Activated CD4-positive, alpha-beta T cell treated with anti-CD3 and anti-CD28 coated beads, Interleukin-2, amount 10 ng/mL, durations not matched to agents 24 days and 14 days (primary cell): ENCODE data around the gene TSPAN12. TPM values are rescaled to one million over a fixed set of nuclear protein-coding genes. Genes with fewer than 3 reads are reported as not detected.

ENCODE experiments used
- DNase-seq: peaks from one replicate; pipeline ENCODE4 v3.0.0; 2022
- H3K27ac Mint-ChIP-seq: one replicate; pipeline ENCODE4 v1.8.0; 2022; ENCODE audit warnings: mild to moderate bottlenecking, mixed read lengths
- H3K27me3 Mint-ChIP-seq: one replicate; pipeline ENCODE4 v1.8.0; 2022; ENCODE audit warnings: mixed read lengths
- H3K36me3 Mint-ChIP-seq: one replicate; pipeline ENCODE4 v1.8.0; 2022; ENCODE audit warnings: low read depth, mild to moderate bottlenecking, mixed read lengths
- H3K4me1 Mint-ChIP-seq: one replicate; pipeline ENCODE4 v1.8.0; 2021; ENCODE audit warnings: mixed read lengths
- H3K4me3 Mint-ChIP-seq: one replicate; pipeline ENCODE4 v1.8.0; 2022; ENCODE audit warnings: mild to moderate bottlenecking, moderate library complexity, mixed read lengths
- H3K9me3 Mint-ChIP-seq: one replicate; pipeline ENCODE4 v1.8.0; 2021; ENCODE audit warnings: mixed read lengths
- intact Hi-C: fragments of 100-400 bp; cut with micrococcal nuclease; formaldehyde crosslinking; loops from one replicate; pipeline ENCODE4 v1.15.1; 2023
- total RNA-seq: library from RNA; stranded (reverse); gene quantifications from 2 replicates; pipeline ENCODE4 v1.2.3, GENCODE V29; 2022

The TSPAN12 gene
- total RNA-seq, 1 donor from 2014 or later = not detected

DNA sequence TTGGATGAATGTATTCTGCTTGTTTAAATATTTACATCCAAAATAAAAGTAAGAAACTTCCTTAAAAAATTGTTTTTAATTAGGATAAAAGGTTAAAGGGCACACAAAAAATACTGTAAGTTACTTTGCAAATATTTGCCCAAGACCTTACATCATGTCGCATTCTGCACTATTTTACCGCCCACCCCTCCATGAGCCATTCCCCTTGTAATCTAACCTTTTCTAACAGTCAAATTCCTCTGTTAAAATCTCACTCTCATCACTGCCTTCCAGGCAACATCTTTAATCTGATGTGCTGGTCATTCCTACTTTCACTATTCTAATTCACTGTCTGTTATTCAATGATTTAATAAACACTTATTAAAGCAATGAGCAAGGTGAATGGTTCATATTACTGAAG is 23.2 kb downstream of the TSPAN12 start:
- H3K27ac Mint-ChIP-seq = no peak overlapping the region
- H3K27me3 Mint-ChIP-seq = peaks cover 9% of the 10 kb centered on the region
- intact Hi-C loops = no loop called here
- H3K36me3 Mint-ChIP-seq = no peaks in the 10 kb centered on the region
- H3K9me3 Mint-ChIP-seq = no peaks in the 10 kb centered on the region
- no peaks in the 10 kb centered on the region for H3K4me1 Mint-ChIP-seq
- no peak overlapping the region for H3K4me3 Mint-ChIP-seq
- DNase-seq = no peak

DNA sequence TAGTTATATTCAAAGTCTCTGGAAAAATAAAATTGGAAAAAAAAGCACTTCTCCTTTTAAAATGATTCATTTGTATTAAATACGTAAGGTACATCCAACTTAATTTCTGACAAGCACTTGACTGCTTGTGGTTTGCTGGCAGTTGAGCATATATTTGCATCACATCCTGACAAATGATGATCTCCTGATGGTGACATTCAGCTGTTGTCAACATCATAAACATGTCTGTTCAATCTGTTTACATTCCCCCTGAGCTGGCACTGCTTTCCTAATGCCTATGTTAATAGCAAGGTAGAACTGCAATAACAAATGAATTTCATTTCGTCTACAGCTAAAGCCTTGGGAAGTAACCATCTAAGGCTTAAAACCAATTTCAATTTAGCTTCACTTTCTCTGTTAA is 24.4 kb downstream of the TSPAN12 start:
- Mint-ChIP-seq H3K36me3 (no peaks in the 10 kb centered on the region), H3K27ac (no peak overlapping the region), H3K27me3 (peaks cover 11% of the 10 kb centered on the region), H3K4me3 (no peak overlapping the region), H3K9me3 (no peaks in the 10 kb centered on the region), H3K4me1 (no peaks in the 10 kb centered on the region)
- DNase-seq = no peak
- intact Hi-C loops = no loop called here

DNA sequence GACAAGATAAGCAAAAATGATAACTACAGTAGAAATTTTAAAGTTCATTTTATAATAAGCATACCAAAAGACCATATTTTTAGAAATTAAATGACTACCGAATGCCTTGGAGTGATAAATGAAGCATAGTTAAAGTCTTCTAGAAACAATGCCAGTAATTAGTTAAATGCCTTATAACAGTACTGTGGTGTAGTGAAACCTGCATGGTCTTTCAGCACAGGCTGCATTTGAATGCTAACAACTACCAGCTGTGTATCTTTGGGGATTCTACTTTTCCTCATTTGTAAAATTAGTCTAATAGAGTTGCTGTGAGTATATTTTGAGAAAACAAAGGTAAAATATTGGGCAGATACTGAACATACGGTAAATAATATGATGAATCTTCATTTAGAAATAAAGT is 25.1 kb downstream of the TSPAN12 start:
- intact Hi-C loops = no loop called here

DNA sequence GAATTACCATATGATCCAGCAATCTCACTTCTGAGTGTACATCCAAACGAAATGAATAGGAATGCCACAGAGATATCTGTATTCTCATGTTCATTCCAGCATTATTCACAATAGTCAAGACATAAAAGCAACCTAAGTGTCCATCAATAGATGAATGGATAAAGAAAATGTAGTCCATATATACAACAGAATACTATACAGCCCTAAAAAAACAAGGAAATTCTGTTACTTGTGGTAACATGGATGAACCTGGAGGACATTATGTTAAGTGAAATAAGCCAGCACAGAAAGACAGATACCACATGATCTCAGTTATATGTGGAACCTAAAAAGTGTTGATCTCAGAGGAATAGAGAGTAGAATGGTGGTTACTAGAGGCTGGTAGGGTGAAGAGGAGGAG is 26.7 kb downstream of the TSPAN12 start:
- Mint-ChIP-seq H3K36me3 (no peaks in the 10 kb centered on the region), H3K27me3 (peaks cover 14% of the 10 kb centered on the region), H3K4me3 (no peak overlapping the region), H3K4me1 (no peaks in the 10 kb centered on the region), H3K9me3 (no peaks in the 10 kb centered on the region), H3K27ac (no peak overlapping the region)
- no peak for DNase-seq
- intact Hi-C loops = no loop called here

More for the DNA sequence above, 25.1 kb downstream of the TSPAN12 start:
- Mint-ChIP-seq H3K36me3 (no peaks in the 10 kb centered on the region), H3K27ac (no peak overlapping the region), H3K27me3 (peaks cover 14% of the 10 kb centered on the region), H3K4me3 (no peak overlapping the region), H3K9me3 (no peaks in the 10 kb centered on the region), H3K4me1 (no peaks in the 10 kb centered on the region)
- DNase-seq = no peak

DNA sequence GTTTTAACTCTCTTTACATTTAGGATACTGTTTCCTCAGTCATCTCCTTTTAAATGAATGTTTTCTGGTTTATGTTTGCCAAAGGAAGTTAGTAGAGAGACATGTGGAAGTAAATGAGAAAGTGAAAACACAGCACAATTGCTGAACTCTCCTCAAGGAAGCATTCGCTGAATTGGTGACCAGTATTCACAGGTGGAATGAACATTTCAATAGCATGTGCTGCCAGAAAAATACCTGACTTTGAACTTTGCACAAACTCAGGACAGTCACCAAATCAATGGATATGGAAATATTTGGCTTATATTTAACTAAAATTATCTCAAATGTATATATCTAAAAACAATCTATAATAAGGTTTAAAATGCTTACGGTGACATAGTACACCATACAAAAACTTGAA is 28.5 kb downstream of the TSPAN12 start:
- H3K27ac Mint-ChIP-seq = no peak overlapping the region

DNA sequence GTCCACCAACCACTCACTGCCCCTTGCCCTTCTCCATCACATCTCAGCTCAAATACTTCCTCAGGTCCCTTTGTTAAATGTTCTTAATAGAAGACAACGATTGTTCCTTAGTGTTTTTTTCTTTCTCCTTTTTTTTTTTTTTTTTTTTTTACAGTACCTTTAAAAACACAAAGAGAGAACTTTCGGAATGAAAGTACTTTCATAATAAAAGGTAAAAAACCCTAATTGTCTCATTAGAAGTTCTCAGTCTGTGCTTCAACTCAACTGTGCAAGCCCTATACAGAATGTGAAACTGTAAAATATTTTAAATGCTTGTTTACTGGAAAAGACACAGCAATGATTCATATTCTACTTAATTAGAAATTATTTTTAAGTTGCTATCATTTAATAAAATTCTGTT is 29.4 kb downstream of the TSPAN12 start:
- intact Hi-C loops = no loop called here
- H3K4me3 Mint-ChIP-seq = no peak overlapping the region
- no peak overlapping the region for H3K27ac Mint-ChIP-seq
- H3K27me3 Mint-ChIP-seq = peaks cover 12% of the 10 kb centered on the region
- H3K36me3 Mint-ChIP-seq = no peaks in the 10 kb centered on the region
- H3K9me3 Mint-ChIP-seq = no peaks in the 10 kb centered on the region
- no peak for DNase-seq
- H3K4me1 Mint-ChIP-seq = no peaks in the 10 kb centered on the region

More for the DNA sequence above, 28.5 kb downstream of the TSPAN12 start:
- H3K27me3 Mint-ChIP-seq = peaks cover 14% of the 10 kb centered on the region
- H3K4me3 Mint-ChIP-seq = no peak overlapping the region
- intact Hi-C loops = no loop called here
- H3K9me3 Mint-ChIP-seq = no peaks in the 10 kb centered on the region
- H3K36me3 Mint-ChIP-seq = no peaks in the 10 kb centered on the region
- DNase-seq = no peak
- no peaks in the 10 kb centered on the region for H3K4me1 Mint-ChIP-seq

DNA sequence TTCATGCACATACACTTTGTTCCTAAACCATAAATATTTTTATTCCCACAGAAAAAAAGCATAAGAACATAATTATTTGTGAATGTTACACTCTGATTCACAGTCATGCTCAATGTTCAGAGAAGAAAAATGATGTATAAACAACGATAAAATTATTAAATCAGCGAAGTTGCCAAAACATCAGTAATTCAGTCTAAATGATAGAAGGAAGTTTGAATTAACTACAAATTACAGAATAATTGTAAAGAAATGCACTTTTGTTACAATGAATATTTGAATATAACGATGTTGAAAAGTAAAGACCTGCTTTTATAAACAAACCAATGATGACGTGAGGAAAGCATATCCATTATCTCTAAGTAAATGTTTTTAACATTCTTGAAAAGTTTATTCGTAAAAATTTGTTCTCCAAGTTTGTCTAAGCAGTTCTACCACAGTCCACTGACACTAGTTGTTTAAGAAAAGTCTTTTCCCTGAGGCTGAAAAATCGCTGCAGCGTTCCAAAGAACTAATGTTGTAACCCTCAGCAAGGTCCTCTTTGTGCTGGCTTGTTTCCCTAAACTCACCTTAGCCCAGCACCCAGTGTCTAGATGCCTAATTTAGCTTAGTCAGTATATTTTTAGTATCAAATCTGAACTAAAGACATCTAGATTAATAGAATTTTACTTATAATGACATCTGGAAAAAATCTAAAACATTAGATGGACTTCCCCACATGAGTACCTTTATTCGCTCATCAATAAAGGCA is 30.4 kb downstream of the TSPAN12 start:
- intact Hi-C loops = no loop called here
- DNase-seq = no peak
- no peaks in the 10 kb centered on the region for H3K36me3 Mint-ChIP-seq
- no peak overlapping the region for H3K27ac Mint-ChIP-seq
- H3K9me3 Mint-ChIP-seq = no peaks in the 10 kb centered on the region
- H3K4me3 Mint-ChIP-seq = no peak overlapping the region
- no peaks in the 10 kb centered on the region for H3K4me1 Mint-ChIP-seq
- H3K27me3 Mint-ChIP-seq = peaks cover 12% of the 10 kb centered on the region

DNA sequence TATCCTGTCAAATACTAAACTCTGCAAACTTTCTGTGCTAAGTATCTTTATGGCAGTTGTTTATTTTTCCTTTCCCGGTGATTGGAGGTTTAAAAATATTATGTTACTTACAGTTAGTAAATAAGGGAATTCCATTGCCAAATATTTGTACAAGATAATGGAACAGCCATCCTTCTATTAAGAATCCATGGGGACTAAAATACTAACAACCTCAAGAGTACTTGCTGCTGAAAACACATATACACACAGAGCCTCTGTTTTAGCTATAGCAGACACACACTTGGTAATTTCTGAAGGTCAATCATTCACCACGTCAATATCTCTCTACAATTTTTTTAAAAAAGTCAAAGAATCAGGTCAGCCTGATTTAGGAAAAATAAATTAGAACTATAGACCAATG is 32.4 kb downstream of the TSPAN12 start:
- no peak for DNase-seq
- intact Hi-C loops = no loop called here
- no peaks in the 10 kb centered on the region for H3K36me3 Mint-ChIP-seq

DNA sequence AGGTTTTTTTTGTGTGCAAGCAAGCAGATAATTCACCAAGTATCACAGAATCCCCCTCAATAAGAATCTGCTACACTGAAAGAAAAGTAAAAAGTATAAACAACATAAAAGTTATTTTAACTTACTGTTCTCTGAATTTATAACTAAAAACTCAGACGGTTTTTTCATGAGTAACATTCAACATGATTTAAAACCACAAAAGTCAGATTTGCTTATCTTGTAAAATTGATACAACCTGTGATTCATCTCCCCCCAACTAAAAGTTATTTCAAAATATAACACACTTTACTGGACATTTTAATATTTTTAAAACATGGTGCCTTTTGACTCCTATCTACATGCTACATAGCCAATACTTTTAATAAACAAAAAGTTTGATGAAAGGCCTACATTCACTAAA is 32.8 kb downstream of the TSPAN12 start:
- Mint-ChIP-seq H3K4me3 (no peak overlapping the region), H3K27me3 (peaks cover 10% of the 10 kb centered on the region), H3K27ac (no peak overlapping the region), H3K4me1 (no peaks in the 10 kb centered on the region), H3K9me3 (no peaks in the 10 kb centered on the region), H3K36me3 (no peaks in the 10 kb centered on the region)
- intact Hi-C loops = no loop called here
- DNase-seq = no peak

More for the DNA sequence above, 32.4 kb downstream of the TSPAN12 start:
- H3K27ac Mint-ChIP-seq = no peak overlapping the region
- peaks cover 8% of the 10 kb centered on the region for H3K27me3 Mint-ChIP-seq
- H3K4me3 Mint-ChIP-seq = no peak overlapping the region
- H3K9me3 Mint-ChIP-seq = no peaks in the 10 kb centered on the region
- H3K4me1 Mint-ChIP-seq = no peaks in the 10 kb centered on the region

DNA sequence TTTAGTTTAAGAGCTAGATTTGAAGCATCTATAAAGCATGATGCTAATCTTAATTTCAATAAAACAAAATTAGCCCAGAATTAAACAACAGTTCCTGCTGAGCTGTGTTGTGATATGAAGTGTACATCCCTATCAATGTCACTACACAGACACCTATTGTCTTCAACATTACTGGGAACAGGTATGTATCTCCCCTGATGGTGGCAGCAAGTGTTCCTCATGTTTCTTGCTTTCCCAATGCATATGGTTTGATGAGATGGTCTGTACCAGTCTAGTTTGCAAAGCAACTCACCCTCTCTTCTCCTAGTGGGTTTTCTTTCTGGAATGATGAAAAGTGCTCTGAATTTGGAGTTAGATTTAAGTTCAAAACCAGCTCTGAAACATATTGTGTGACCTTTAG is 38.1 kb downstream of the TSPAN12 start:
- no peak for DNase-seq
- no peak overlapping the region for H3K4me3 Mint-ChIP-seq
- H3K9me3 Mint-ChIP-seq = no peaks in the 10 kb centered on the region
- intact Hi-C loops = no loop called here
- no peaks in the 10 kb centered on the region for H3K4me1 Mint-ChIP-seq
- no peaks in the 10 kb centered on the region for H3K36me3 Mint-ChIP-seq
- H3K27me3 Mint-ChIP-seq = peaks cover 12% of the 10 kb centered on the region
- no peak overlapping the region for H3K27ac Mint-ChIP-seq

DNA sequence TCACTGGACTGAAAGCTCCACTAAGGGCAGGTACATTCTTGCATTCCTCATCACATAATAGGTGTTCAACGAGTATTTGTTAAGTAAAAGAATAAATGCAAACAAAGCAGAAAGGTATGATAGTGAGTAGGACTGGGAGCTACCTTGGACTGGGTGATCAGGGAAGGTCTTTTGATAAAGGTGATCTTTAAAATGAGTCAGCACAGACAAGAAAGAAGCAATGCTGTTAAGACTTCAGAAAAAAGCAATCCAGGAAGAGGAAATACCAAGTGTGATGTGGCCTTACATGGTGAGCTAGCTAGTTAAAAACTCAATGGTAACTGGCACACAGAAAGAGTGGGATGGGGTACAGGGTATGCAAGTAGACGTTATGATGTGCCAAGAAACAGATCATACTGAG is 40.1 kb downstream of the TSPAN12 start:
- Mint-ChIP-seq H3K4me1 (no peaks in the 10 kb centered on the region), H3K27ac (no peak overlapping the region), H3K9me3 (no peaks in the 10 kb centered on the region), H3K4me3 (no peak overlapping the region), H3K36me3 (no peaks in the 10 kb centered on the region), H3K27me3 (peaks cover 10% of the 10 kb centered on the region)
- intact Hi-C loops = no loop called here
- no peak for DNase-seq

DNA sequence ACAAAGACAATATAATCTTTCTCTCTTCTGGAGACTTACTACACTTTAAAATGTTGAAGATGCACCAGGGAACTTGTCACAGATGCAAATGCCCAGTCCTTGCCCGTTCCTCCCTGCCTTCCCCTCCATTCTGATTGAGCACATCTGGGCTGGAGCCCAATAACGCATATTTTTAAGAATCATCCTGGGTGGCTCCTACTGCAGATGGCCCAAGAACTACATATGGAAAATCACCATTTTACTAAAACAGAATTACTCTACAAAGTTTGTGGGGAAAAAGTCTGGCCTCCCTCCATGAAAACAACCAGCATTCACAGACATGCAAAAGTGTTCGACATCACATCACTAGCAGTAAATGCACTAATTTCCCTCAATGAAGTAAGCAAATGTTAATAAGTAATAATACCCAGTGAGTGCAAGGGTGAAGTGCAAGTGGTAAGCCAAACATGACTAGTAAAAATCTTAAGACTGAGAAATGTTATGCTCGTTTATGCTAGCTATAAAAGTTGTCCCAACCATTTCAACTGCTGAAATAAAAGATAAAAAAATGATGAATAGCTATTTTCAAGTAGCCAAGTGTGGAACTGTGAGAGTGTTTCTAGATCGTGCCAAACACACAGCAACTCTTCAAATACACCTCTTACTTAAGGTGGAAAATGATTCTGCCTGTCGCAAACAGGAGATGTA is 43.5 kb downstream of the TSPAN12 start:
- H3K36me3 Mint-ChIP-seq = no peaks in the 10 kb centered on the region
- no peak overlapping the region for H3K4me3 Mint-ChIP-seq
- intact Hi-C loops = no loop called here
- no peaks in the 10 kb centered on the region for H3K9me3 Mint-ChIP-seq
- H3K27ac Mint-ChIP-seq = no peak overlapping the region
- no peak for DNase-seq
- H3K27me3 Mint-ChIP-seq = peaks cover 8% of the 10 kb centered on the region
- no peaks in the 10 kb centered on the region for H3K4me1 Mint-ChIP-seq

DNA sequence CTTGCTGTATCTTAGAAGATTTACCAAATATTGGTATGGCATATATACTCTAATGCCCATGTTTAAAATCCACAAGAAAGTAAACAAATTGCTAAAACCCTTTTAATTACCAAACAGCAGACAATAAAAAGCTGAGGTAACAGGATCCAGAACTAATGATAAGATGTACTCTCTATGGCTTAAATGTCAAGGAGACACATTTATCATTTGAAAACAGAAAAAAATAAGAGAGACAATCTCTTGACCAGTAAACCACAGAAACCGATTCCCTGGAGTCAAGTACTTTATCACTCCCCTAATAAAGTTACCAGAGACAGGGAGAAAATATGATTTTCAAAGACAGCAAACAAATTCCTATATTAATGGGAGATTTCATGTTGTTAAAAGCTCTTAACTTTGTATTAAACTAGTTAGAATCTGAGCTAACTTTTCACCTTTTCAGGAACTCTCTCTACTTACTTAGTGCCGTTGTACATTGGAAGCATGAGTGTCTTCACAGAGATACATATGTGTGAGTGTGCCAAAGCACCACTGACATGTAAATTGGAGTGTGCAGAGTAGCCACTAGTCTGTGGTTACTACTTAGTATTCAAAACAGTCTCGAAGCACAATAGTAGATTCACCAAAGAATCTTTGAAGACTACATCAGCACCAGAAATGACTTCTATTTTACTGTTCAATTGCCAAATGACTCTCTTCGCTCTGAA is 44.2 kb downstream of the TSPAN12 start:
- Mint-ChIP-seq H3K4me3 (no peak overlapping the region), H3K4me1 (no peaks in the 10 kb centered on the region), H3K27me3 (peaks cover 8% of the 10 kb centered on the region), H3K36me3 (no peaks in the 10 kb centered on the region), H3K27ac (no peak overlapping the region), H3K9me3 (no peaks in the 10 kb centered on the region)
- no peak for DNase-seq
- intact Hi-C loops = no loop called here

DNA sequence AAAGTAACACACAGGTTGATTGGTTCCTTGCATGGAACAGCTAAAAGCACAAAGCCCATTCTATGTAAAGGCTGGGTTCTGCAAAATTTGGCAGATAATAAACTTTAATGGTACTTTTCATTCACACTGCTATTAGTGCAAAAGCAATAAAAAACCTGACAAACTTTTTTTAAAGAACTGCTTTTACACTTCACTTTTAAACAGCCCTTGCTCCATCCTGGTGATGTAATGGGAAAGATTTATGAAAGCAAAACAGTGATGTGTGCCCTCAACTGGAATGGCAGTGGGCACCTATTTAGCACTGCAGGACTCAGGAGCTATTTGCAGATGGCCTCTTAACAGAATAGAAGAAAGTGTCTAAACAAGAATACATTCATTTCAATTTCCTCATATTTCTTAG is 44.9 kb downstream of the TSPAN12 start:
- DNase-seq = no peak
- H3K36me3 Mint-ChIP-seq = no peaks in the 10 kb centered on the region
- no peaks in the 10 kb centered on the region for H3K4me1 Mint-ChIP-seq
- peaks cover 8% of the 10 kb centered on the region for H3K27me3 Mint-ChIP-seq
- intact Hi-C loops = no loop called here
- no peak overlapping the region for H3K27ac Mint-ChIP-seq
- H3K9me3 Mint-ChIP-seq = no peaks in the 10 kb centered on the region
- no peak overlapping the region for H3K4me3 Mint-ChIP-seq
